GM20000 (cell line): ENCODE results near the gene STPG3.
"Not testable (repeated sequence)": the region's sequence is repeated elsewhere in the genome, so short reads cannot be mapped to it uniquely, and the experiment has no call there.

Experiments used
- DNase-seq: peaks from one replicate; pipeline ENCODE4 v3.0.0; 2012; ENCODE audit warnings: low spot score
- CTCF ChIP-seq: IDR thresholded peaks from 2 replicates; pipeline ENCODE4 v1.5.1; 2012; ENCODE audit warnings: mild to moderate bottlenecking, control low read depth; ENCODE audit errors: extremely low read depth, missing control alignments

Gene STPG3

GRCh38 chr9:137254624-137255447, 3.8 kb downstream of the STPG3 start, which contains the start of gene NELFB:
TSS of gene NELFB (plus strand) at chr9:137255327.
- peak; percentile 100 for DNase-seq
- TF ChIP-seq CTCF = no peak

GRCh38 chr9:137255448-137256114, 4.5 kb downstream of the STPG3 start:
- no peak for DNase-seq
- TF ChIP-seq CTCF = no peak

GRCh38 chr9:137256362-137256761, 5.3 kb downstream of the STPG3 start:
- no peak for TF ChIP-seq CTCF
- no peak for DNase-seq

GRCh38 chr9:137256856-137257255, 5.8 kb downstream of the STPG3 start:
- no peak for TF ChIP-seq CTCF
- no peak for DNase-seq

- not testable (repeated sequence) for DNase-seq
Observed at GRCh38 chr9:137262173-137262908, 11.3 kb downstream of the STPG3 start.

GRCh38 chr9:137262909-137263285, 11.8 kb downstream of the STPG3 start:
- no peak for TF ChIP-seq CTCF

GRCh38 chr9:137263506-137263905, 12.4 kb downstream of the STPG3 start:
- no peak for TF ChIP-seq CTCF
- no peak for DNase-seq

More at GRCh38 chr9:137262909-137263285, 11.8 kb downstream of the STPG3 start:
- DNase-seq = no peak
